Limb (tissue), 2 donors: Measurements from ENCODE around the gene VEGFA.
"Not testable (repeated sequence)": the region's sequence is repeated elsewhere in the genome, so short reads cannot be mapped to it uniquely, and the experiment has no call there.

Experiments
- DNase-seq, 2 donors: peaks; one replicate each; pipeline ENCODE4 v3.0.0-alpha.2; 2016; ENCODE audit errors: extremely low spot score in 2 of 2

VEGFA gene

DNA sequence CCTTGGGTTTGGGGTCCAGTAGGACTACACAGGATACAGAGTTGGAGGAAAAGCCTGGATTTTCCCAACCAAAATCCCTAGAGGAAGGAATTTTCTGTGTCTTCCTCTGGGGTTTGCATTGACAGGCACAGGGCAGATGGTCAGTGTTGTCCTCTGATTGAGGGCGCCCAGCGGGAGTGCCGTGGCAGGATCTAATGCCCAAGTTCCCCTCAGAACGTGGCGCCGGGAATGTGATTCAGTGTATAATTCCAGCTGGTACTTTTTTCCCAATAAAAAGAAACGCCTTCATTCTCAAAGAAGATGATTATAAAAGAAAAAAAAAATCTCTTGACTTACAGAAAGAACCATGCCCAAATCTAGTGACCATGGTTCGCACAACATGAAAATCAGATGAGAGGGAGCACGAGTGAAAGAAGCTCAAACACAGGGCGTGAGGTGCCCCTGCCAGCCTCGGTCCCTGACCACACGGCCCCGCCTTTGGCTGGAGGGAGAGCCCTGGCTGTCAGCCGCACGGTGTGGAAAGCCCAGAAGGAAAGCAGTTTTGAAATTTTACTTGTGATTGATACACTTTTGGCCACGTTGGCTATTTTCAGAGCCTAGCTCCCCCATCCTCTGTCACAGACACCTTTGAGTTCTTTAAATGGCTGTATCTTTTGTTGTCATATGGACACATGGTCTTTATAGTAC is 31.6 kb downstream of the VEGFA start:
- no peak for DNase-seq

DNA sequence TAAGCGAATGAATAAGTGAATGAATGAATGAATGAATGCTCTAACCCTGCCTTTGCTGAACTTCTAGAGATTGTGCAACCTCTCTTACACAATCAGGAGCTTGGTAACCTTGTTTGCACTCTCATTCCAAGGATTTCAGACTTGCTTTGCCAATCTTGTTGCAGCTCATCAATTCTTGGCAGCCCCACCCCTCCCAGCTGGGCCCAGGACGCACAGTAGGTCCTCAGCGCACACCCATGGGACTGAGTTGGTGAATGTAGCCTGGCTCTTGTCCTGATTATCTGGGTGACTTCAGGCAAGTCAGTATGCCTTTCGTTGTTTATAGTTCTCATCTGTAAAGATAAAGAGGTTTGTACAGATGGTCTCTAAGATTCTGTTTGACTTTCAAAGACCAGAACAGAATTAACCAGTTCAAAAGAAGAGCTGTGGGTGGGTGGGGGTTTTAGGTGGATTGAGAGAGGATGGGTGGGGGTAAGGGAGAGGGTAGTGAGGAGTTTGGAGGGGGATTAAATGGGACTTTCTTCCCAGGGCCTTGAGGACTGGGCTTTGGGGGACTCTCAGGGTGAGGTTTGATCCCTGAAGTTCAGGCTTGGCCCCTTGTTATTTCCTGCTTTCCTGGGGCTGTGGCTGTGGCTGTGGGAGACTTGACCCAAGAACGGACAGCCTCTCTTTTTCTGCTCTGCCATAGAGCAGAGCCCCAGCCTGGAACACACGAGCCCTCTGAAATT is 33.2 kb downstream of the VEGFA start:
- DNase-seq: no peak

DNA sequence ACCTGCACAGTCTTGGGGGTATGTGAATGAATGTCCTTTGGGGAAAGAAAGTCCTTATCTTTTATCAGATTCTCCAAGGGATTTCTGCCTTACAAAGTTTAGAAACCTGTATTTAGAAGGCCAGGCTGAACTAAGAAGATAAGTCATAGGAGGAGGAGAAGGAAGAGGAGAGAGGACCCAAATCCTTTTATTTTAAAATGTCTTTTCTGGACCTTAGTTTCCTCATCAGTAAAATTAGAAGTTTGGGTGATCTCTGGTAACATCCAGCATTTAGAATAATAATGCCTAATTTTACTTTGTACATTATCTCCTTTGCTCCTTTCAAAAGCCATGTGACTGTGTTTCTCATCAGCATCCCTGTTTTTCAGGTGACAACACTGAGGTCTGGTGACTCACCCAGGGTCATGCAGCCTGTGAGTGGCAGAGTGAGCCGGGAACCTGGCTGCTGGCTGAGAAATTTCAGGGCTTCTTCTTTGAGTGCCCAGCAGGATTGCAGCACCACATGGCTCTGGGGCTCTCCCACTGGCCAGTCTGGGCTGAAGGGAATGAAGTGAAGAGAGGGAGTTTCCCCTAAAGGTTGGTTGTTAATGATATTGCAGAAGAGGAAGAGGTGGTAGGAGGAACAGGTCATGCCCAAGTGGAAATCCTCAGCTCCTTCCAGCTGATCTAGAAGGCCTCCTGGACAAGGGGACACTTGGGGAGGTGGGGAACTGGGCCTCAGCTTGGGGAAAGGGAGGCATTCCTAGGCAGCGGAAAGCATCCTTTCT is 34.0 kb downstream of the VEGFA start:
- no peak for DNase-seq

DNA sequence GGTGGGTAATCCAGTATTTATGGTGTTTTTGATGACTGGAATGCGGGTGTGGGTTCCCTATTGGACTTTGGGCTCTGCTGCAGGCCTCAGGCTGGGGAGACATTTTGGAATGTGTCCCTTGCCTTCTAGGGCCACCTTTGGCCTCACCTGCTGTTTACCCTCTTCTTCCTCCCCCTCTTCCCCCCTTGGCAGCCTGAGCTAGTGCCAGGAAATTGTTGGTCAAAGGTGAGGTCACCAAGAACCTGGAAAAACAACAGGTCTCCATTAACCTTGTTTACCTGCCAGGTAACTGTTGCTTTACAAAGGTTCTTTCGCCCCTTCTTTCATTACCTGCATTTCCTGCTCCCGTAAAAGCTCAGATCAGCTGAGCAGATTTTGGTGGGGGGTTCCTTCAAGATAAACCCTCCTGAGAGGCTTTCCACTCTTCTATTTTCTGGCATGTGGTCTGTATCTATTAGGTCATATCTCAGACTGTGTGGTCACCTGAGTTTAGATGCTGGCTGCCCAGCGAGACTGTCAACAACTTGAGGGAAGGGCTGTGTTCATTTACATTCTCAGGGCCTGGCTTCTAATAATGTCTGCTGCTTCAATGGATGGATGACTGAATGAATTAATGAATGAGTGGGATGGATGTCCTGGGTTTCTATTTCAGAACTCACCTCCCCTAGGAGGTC is 34.7 kb downstream of the VEGFA start:
- DNase-seq: no peak

DNA sequence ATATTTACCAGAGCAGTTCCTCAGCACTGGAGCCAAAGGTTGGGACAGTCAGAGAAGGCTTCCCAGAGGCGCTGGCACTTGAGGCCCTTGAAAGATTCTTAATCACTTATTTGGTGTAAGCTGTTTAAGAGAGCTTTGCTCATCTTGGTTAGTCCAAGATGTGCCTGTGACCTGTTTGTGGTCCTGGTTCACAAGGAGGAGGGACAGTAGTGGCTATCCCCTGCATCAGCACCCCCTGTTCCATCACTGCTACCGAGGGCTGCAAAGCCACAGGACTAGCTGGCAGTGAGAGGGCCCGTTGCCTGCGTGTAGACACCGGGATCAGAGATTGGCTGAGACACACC is 35.7 kb downstream of the VEGFA start:
- no peak for DNase-seq

DNA sequence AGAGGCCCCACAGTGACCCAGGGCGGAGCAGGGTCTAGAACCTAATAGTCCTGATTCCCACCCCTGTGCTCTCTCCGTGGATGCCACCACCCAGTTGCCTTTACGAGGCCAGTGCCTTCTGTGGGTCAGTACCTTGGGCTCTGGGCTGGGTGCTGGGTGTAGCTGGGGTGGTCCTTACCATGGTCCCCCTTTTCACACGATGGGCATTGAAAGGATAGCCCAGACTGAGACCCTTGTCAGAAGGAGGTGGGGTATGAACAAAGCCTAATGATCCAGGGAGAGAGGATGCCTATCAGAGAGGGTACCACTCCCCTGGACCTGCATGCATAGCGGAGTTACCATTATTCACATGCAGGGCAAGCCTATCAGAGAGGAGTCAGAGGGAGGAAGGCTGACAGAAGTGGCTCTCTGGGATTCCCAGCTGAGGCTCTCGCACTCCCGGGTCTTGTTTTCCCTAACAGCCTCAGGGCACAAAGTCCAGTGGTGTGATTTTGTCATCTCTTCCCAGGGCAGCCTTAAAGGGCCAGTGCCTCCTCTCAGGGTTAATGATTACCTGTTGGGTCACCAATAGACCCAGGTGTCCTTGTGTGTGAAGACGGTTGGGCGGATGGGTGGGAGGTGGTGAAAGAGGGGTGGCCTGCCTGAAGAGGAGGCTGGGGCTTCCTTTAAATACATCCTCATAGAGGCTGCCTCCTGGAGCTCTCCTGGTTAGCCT is 36.2 kb downstream of the VEGFA start:
- DNase-seq: no peak

DNA sequence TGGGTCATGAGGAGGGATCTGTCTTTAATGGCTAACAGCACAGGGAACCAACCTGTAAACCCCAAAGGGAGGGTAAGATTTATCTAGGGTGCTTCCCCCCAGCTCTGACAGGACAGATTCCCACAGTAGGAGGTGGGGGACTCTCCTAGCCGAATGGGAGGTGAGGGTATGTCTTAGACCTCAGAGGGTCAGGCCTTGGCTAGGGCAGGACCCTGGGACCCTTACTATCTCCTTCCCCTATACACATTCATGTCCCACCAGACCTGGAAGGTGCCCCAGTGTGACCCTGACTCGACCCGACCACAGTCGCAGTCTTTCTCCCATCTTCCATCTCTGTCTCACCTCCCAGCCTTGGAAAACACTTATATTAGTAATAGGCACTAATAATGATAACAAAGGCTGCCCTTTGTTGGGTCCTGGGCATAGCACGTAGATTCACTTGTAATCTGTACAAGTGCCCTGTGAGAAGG is 36.8 kb downstream of the VEGFA start:
- DNase-seq: no peak

DNA sequence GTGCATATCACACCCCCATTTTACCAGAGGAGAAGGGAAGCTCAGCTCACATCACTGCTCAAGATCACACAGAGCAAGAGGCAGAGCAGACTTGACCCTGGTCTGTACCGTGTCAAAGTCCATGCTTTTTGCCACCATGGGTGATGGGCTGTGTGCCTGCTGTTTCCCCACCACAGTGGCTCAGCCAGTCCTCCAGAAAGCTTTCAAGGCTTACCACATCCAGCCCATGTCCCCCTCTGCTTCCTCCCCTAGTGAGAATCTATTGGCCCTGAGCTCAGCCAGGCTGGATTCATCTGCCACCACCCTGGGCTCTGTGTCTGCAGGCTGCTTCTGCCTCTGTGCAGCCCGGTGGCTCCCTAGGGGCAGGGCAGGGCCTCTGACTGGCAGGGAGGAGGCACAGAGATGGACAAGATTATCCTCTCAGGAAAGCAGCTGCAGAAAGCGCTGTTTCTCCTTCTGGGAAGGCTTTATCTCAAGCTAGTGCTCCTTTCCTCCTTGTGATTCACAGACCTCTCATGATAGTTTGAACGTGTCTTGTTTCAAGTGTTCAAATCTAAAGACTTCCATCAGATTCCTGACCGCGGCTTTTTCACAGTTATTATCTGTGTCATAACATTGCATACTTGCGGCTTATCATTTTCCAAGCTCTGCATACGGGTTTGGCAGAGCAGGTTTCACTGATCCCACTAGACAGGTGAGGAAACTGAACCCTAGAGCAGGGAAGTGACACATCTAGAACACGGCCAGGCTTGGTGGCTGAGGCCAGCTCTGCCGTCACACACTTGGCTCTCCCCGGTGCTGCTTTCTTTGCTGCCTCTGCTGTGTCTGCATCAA is 37.4 kb downstream of the VEGFA start:
- DNase-seq: no peak

DNA sequence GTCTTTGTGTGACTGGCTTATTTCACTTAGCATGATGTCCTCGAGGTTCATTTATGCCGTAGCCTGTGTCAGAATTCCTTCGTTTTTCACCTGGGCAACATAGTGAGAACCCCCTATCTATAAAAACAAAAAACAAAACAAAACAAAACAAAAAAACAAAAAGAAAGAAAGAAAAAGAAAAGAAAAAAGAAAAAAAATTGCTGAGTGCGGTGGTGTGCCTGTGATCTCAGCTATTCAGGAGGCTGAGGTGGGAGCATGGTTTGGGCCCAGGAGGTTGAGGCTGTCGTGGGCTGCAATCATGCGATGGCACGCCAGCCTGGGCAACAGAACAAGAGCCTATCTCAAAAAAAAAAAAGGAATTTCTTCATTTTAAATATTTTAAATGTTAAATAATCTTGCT is 38.4 kb downstream of the VEGFA start:
- no peak for DNase-seq

DNA sequence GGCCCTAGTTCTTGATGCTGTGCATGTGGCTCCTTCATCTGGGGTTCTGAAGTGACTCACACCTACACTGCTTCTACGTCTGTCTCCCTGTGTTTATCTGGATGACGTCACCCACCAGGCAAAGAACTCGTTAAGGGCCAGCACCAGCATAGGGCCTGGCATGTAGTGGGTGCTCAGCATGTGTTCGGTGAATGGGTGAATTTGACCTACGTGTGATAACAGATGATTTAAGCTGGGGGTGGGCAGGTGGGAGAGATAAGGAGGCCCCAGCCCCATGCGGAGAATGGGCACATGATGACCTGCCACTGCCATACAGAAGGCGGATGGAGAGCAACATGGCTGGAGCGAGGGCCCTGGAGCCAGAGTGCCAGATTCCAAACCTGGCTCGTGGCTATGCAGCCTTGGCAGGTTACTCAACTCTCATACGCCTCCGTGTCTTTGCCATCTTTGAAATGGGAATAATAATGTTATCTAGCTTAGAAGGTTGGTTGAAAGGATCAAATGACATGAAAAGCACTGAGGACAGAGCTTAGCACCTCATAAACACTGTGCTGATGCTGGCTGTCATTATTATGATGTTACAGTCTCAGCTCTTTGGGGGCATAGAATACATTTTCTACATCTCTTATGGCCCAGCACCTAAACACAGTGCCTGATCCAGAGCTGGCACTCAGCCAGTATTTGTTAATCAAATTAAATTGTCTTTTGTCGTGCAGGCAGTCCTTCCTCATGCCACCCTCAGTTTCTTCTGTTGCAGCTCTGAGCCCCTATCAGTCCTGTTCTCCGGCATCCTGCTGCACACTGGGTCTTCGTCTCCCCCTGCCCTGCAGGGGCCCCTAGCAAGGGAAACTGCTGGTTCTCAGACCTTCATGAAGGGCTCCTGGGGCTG is 39.6 kb downstream of the VEGFA start:
- no peak for DNase-seq

DNA sequence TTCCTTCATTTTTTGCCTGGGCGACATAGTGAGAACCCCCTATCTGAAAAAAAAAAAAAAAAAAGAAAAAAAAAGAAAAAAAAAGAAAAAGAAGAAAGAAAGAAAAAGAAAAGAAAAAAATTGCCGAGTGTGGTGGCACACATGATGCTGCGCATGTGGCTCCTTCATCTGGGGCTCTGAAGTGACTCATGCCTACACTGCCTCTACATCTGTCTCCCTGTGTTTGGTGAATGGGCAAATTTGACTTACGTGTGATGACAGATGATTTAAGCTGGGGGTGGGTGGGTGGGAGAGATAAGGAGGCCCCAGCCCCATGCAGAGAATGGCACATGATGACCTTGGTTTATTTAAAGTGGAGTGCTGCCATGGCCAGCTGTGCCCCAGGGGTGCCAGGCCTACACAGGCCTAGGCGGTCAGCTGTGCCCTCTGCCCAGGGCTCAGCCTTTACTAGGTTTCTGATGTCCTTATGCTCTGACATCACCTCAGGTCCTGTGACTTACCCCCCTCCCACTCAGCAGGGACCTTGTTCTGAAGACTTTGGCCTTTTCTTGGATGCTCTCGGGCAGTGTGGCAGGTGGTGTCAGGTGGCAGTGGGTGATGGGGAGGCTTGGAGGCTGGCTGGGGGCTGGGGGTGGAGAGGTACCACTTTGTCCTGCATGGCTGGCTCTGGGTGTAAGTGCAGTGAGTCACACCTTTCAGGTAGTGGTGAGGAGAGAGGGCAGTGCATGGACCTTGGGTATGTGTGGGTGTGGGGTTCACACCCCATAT is 41.1 kb downstream of the VEGFA start:
- no peak for DNase-seq

DNA sequence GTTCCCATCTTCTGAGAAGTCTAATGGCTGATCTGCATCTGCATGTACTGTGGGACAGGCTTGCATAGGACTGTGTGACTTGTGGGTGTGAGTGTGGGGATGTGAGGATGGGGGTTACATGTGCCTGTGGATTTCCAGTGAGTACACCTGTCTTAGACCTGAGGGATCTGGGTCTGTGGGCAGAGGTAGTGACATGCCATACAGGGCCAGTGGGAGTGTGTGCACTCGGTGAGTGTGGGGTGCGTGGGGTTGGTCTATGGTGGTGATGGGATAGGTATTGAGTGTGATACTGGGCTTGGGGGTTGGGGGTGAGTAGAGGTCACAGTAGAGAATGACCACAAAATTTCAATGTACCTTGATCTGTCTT is 41.7 kb downstream of the VEGFA start:
- no peak for DNase-seq

DNA sequence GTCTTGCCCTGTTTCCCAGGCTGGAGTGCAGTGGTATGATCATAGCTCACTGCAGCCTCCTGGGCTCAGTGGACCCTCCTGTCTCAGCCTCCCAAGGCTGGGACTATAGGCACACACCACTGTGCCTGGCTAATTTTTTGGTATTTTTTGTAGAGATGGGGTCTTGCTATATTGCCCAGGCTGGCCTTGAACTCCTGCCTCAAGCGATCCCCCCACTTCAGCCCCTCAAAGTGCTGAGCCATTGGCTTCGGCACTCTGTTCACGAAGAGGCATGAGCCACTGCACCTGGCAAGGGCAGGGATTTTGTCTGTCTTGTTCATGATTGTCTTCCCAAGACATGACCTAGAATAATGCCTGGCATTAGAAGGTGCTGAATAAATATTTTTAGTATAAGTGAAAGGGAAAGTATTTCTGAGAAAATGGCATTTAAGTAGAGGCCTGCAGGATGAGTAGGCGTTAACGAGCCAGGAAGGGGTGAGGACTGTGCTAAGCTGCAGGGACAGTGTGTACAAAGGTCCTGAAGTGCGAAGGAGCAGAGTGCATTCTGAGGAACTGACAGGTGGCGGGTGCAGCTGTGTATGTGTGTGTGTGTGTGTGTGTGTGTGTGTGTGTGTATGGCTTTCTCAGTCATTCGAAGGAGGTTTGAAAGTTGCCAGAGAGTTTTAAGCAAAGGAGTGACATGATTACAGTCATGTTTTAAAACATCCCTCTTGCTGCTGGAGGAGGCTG is 43.0 kb downstream of the VEGFA start:
- peak in 1 of 2 donors; percentile 43 for DNase-seq

DNA sequence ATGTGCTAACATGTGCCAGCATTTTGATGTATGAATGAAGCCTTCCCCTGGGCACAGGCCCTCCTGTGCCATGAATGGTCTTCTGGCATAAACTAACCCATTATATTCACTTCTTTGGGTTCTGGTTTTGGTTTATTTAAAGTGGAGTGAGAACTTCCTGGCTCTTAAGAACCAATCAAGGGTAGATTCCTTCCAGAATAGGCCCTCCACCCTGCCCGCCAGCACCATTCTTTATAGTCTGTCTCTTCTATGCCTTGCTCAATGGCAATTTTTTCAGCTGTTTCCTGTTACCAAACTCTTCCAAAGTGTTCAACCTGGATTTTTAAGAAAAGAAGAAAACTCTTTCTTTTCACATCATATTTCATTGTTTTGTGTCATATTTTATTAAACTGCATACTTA is 44.1 kb downstream of the VEGFA start:
- DNase-seq: no peak

DNA sequence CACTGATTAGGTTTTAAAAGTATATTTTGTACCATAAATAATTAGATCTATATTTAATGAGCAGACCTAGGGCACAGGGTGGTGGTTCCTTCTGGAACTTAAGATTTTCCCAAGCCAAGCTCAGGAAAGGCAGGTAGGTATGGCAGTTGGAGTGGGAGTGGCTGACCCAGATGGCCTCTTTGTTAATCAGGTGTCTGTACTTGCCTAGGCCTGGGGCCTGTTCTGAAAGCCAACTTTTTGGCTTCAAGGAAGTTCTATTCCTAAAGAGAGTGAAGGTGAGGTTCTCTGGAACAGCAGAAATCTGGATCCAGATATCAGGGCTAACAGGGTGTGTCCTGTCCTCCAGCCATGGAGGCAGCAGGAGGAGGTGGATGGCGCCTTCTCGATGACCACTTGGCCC is 44.9 kb downstream of the VEGFA start:
- DNase-seq: no peak

DNA sequence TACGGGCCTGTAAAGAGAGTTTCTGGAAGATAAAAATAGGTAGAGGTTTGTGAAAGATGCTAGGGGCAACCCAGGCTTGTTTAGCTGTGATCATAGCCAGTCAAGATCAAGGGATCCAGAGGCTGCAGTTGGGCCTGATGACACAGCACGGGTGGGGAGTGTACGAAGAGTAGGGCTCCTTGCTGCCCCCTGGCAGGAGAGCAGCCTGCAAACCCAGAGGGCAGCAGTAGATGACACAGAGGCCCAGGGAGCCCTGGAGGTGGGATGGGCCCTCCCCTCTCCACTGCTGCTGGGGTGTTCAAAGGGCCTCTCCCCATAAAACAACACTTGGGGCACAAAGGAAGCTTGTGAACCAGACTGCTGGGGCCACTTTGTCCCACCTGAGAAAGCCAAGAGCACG is 47.2 kb downstream of the VEGFA start:
- no peak for DNase-seq

DNA sequence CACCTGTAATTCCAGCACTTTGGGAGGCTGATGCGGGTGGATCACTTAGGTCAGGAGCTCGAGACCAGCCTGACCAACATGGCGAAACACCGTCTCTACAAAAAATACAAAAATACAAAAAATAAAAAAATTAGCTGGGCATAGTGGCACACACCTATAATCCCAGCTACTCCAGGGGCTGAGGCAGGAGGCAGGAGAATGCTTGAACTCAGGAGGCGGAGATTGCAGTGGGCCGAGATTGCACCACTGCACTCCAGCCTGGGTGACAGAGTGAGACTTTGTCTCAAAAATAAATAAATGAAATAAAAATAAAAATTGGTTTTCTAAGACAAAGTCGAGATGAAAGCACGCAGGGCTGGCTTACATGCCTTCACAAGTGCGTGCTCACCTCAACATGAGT is 49.0 kb downstream of the VEGFA start:
- DNase-seq: not testable (repeated sequence)

DNA sequence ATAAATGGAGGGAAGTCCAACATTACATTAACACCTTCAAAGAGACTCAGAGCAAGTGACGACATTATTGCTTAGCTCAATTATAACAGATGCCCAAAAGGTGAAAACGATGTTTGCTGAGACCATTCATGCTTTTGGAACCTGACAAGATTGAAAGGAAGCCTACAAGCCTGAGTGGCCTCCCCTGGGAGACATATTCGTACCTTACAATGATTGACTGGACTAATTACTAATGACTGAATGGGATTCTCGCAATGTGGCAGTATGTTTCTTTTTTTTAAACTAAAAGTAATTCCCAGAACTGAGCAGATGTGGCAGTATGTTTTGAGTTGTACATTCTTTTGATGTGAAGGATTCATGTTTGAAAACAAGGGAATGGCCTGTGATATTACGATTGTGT is 49.9 kb downstream of the VEGFA start:
- no peak for DNase-seq
